Tibial artery (tissue), 4 donors: Measurements from ENCODE around the gene C6orf89.

Experiments used
- DNase-seq, 2 donors: peaks; one replicate each; pipeline ENCODE4 v3.0.0-alpha.2; 2019
- H3K27ac ChIP-seq, 2 donors: fragments of 200-600 bp; sonication (generic) in 1 of 2; 1 replicate in 1 of 2; 2 replicates in 1 of 2; pipeline ENCODE4 v1.5.1; 2018 to 2019; ENCODE audit warnings: mild to moderate bottlenecking in 1 of 2
- H3K27me3 ChIP-seq, 2 donors: fragments of 200-600 bp; sonication (generic) in 1 of 2; one replicate each; pipeline versions ENCODE4 v1.5.1 to v1.6.0; 2016 to 2019
- H3K36me3 ChIP-seq, 3 donors: fragments of 200-600 bp; sonication (generic) in 2 of 3; one replicate each; pipeline ENCODE4 v1.5.1; 2016 to 2019; ENCODE audit warnings: mild to moderate bottlenecking in 2 of 3
- H3K4me1 ChIP-seq, 4 donors: fragments of 200-600 bp; sonication (generic) in 2 of 4; 1 replicate in 3 of 4; 2 replicates in 1 of 4; pipeline ENCODE4 v1.5.1; 2016 to 2019
- H3K4me3 ChIP-seq, 2 donors: fragments of 200-600 bp; sonication (generic) in 1 of 2; 1 replicate in 1 of 2; 2 replicates in 1 of 2; pipeline ENCODE4 v1.5.1; 2018 to 2019; ENCODE audit warnings: mild to moderate bottlenecking in 2 of 2
- H3K9me3 ChIP-seq, 3 donors: fragments of 200-600 bp; sonication (generic) in 1 of 3; one replicate each; pipeline ENCODE4 v1.5.1; 2016 to 2019
- CTCF ChIP-seq, 2 experiments: fragments of 200-600 bp in 1 of 2; fragments of 450-650 bp in 1 of 2; IDR thresholded peaks; one replicate each; pipeline ENCODE4 v1.5.1; 2017 to 2019; ENCODE audit warnings: antibody characterized with exemption in 2 of 2, mild to moderate bottlenecking in 1 of 2, moderate library complexity in 1 of 2
- intact Hi-C: fragments of 100-400 bp; cut with DNase I; formaldehyde crosslinking; loops from one replicate; pipeline ENCODE4 v1.15.0; 2023; ENCODE audit warnings: low total_unique reads

C6orf89 gene

GRCh38 chr6:36838896-36839748, 46.6 kb upstream of the C6orf89 start, which contains the start of gene CPNE5:
TSS of gene CPNE5 (minus strand) at chr6:36839444. CDS start at chr6:36839377, 67 bp downstream.
- H3K4me1 ChIP-seq = peaks cover 0 to 27% (median 23%) of the 10 kb centered on the region in 4 donors
- H3K4me3 ChIP-seq = peak within 1 kb of the TSS; percentile 48 to 55
- H3K27ac ChIP-seq = peak within 1 kb of the TSS in 1 of 2 donors; percentile 47
- no peaks in the 10 kb centered on the region for H3K27me3 ChIP-seq
- no peaks in the 10 kb centered on the region for H3K9me3 ChIP-seq
- TF ChIP-seq CTCF (IDR thresholded peaks at IDR 0.05) = no peak
- no peak for DNase-seq
- intact Hi-C loops = no loop called here
- H3K36me3 ChIP-seq = no peaks in the 10 kb centered on the region

- Histone ChIP-seq H3K27ac (peak overlapping the region in 1 of 2 donors; percentile 47), H3K27me3 (no peaks in the 10 kb centered on the region), H3K4me3 (peak overlapping the region; percentile 48 to 55), H3K36me3 (no peaks in the 10 kb centered on the region), H3K4me1 (peaks cover 0 to 27% (median 23%) of the 10 kb centered on the region in 4 donors), H3K9me3 (no peaks in the 10 kb centered on the region)
- TF ChIP-seq CTCF (IDR thresholded peaks at IDR 0.05) = peak; percentile 17 to 21
- intact Hi-C loops = loop anchor here (10.0 kb wide), 1 partner anchor 215 kb away; no protein-coding TSS in a partner anchor
- DNase-seq = no peak
Measured at GRCh38 chr6:36839749-36840431, 45.9 kb upstream of the C6orf89 start.

DNA sequence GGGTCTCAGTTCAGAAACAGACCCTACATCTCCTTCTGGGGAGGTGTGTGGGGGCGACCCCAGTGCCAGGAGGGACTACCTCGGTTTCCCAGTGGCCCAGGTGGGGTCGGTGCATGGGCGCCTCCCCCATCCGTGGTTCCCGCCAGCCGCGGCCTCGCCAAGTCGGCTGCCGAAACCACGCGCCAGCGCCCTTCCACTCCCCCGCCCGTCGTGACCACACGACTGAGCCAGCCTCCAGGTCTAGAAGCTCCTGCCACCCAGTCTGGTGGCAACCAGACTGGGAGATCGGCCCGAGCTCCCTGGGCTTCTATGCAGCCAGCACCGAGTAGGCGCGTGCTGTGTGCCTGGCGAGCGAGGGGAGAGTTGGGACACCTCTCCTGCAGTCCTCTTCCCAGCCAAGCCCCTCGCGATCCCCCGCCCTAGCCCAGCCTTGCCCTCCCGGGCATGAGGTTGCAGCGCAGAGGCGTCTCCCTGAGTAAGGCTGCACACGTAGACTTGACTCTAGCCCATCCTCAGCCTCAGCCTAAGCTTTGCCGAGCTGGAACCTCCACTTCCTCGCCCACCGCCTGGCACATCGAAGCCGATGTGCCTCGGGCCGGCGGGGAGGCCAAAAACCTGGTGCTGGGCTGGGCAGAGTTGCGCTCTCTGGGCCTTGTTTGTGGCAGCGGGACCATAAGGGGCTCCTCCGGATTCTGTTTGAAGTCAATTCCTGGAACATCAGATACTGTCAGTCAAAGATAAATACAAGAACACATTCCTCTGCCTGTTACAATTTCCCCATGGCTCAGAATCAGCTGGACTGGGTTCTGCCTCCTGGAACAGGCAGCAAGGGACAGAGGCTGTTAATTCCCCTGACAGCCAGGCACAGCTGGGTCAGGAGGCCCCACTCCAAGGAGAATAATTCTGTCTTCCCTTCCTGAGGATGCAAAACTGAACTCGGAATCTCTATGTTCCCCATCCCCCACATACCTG, 45.0 kb upstream of the C6orf89 start:
- H3K9me3 ChIP-seq = no peaks in the 10 kb centered on the region
- no peak for TF ChIP-seq CTCF (IDR thresholded peaks at IDR 0.05)
- peak overlapping the region in 1 of 2 donors; percentile 16 for H3K27ac ChIP-seq
- intact Hi-C loops = loop anchor here (10.0 kb wide), 1 partner anchor 216 kb away; no protein-coding TSS in a partner anchor
- peaks cover 0 to 27% (median 23%) of the 10 kb centered on the region in 4 donors for H3K4me1 ChIP-seq
- peak overlapping the region; percentile 48 to 55 for H3K4me3 ChIP-seq
- H3K36me3 ChIP-seq = no peaks in the 10 kb centered on the region
- no peaks in the 10 kb centered on the region for H3K27me3 ChIP-seq
- no peak for DNase-seq

DNA sequence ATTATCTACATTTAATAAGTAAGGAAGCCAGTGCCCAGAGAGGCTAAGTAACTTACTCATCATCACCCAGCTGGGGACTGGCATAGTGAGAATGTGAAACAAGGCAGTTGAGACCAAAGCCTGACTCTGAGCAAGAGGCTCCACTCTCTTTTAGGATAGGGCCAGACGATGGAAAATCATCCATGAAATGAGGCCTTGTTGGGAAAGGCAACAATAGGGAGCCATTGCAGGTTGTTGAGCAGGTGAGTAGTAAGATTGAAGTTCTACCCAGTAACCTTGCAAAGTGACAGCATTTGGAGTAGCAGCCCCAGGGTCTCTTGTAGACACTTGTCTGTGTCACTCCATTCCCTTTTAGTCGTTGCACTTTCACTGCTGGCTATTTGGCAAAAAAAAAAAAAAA, 44.0 kb upstream of the C6orf89 start:
- Histone ChIP-seq H3K27ac (no peak overlapping the region), H3K27me3 (no peaks in the 10 kb centered on the region), H3K4me3 (no peak overlapping the region), H3K4me1 (peaks cover 0 to 27% (median 23%) of the 10 kb centered on the region in 4 donors), H3K36me3 (no peaks in the 10 kb centered on the region), H3K9me3 (no peaks in the 10 kb centered on the region)
- intact Hi-C loops = loop anchor here (10.0 kb wide), 1 partner anchor 217 kb away; no protein-coding TSS in a partner anchor
- TF ChIP-seq CTCF (IDR thresholded peaks at IDR 0.05) = no peak
- no peak for DNase-seq

DNA sequence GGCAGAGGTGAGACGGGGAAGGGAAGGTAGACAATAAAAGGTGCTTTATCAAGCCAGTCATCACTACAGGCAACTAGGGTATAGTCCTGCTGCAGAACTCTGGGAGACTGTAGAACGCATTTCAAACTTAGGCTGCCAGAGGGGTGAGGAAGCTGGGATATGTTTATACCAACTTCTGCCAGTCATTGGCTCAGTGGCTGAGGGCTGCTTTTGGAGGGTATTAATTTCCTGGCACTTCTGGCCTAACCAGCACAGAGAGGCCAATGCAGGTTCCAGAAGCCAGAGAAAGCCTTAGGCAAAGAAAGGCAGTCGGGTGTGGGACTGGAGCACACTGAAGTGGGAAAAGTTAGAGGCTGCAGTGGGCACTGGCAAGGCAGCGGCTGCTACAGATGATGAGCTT, 42.6 kb upstream of the C6orf89 start:
- intact Hi-C loops = loop anchor here (10.0 kb wide), 1 partner anchor 218 kb away; no protein-coding TSS in a partner anchor
- Histone ChIP-seq H3K27ac (no peak overlapping the region), H3K9me3 (no peaks in the 10 kb centered on the region), H3K4me3 (no peak overlapping the region), H3K27me3 (no peaks in the 10 kb centered on the region), H3K4me1 (peaks cover 0 to 27% (median 23%) of the 10 kb centered on the region in 4 donors), H3K36me3 (no peaks in the 10 kb centered on the region)
- no peak for TF ChIP-seq CTCF (IDR thresholded peaks at IDR 0.05)
- no peak for DNase-seq
